D341Med (cell line): ENCODE measurements around the gene SHLD3.
"Not testable (repeated sequence)": the region's sequence is repeated elsewhere in the genome, so short reads cannot be mapped to it uniquely, and the experiment has no call there.

Source experiments
- DNase-seq: peaks from one replicate; pipeline ENCODE4 v3.0.0; 2012; ENCODE audit warnings: low spot score

SHLD3 gene

GRCh38 chr5:65624571-65625555, at the start of gene SHLD3, which contains the start of gene TRAPPC13:
Gene SHLD3 (plus strand): TSS chr5:65625027. CDS start chr5:65629588, 4,561 bp downstream.
Gene TRAPPC13 (plus strand): TSS chr5:65625027. CDS start chr5:65625061, 34 bp downstream.
- DNase-seq, result peak; percentile 78

GRCh38 chr5:65577141-65577540, 47.7 kb upstream of the SHLD3 start:
- no peak for DNase-seq

- no peak for DNase-seq
Observed at GRCh38 chr5:65588694-65589093, 36.1 kb upstream of the SHLD3 start.

GRCh38 chr5:65601761-65602160, 23.1 kb upstream of the SHLD3 start:
- DNase-seq, result not testable (repeated sequence)

GRCh38 chr5:65611524-65611923, 13.3 kb upstream of the SHLD3 start:
- no peak for DNase-seq

GRCh38 chr5:65612298-65612907, 12.4 kb upstream of the SHLD3 start:
- DNase-seq, result no peak

- DNase-seq, result no peak
Observed at GRCh38 chr5:65620021-65620420, 4.8 kb upstream of the SHLD3 start.

GRCh38 chr5:65621961-65622360, 2.9 kb upstream of the SHLD3 start:
- not testable (repeated sequence) for DNase-seq

GRCh38 chr5:65623482-65623881, 1.3 kb upstream of the SHLD3 start:
- DNase-seq, result peak; percentile 12

GRCh38 chr5:65624025-65624570, 729 bp upstream of the SHLD3 start, which contains the start of gene TRIM23:
Gene TRIM23 (minus strand): TSS chr5:65624333. CDS start chr5:65624274, 59 bp downstream.
- peak; percentile 89 for DNase-seq

- DNase-seq, result no peak
Observed at GRCh38 chr5:65625743-65626142, 916 bp downstream of the SHLD3 start.

- DNase-seq, result no peak
Observed at GRCh38 chr5:65630981-65631380, 6.2 kb downstream of the SHLD3 start.

GRCh38 chr5:65640240-65640639, 15.4 kb downstream of the SHLD3 start:
- no peak for DNase-seq

GRCh38 chr5:65646938-65647337, 22.1 kb downstream of the SHLD3 start:
- DNase-seq, result no peak

- DNase-seq, result no peak
Observed at GRCh38 chr5:65647941-65648340, 23.1 kb downstream of the SHLD3 start.

- DNase-seq, result no peak
Observed at GRCh38 chr5:65651144-65651543, 26.3 kb downstream of the SHLD3 start.

- DNase-seq, result no peak
Observed at GRCh38 chr5:65654713-65655112, 29.9 kb downstream of the SHLD3 start.

- peak; percentile 40 for DNase-seq
Observed at GRCh38 chr5:65663804-65664521, 39.1 kb downstream of the SHLD3 start.

- no peak for DNase-seq
Observed at GRCh38 chr5:65668696-65669095, 43.9 kb downstream of the SHLD3 start.

GRCh38 chr5:65672796-65673195, 48.0 kb downstream of the SHLD3 start:
- no peak for DNase-seq

GRCh38 chr5:65674749-65675148, 49.9 kb downstream of the SHLD3 start:
- DNase-seq, result no peak

GRCh38 chr5:65676056-65676455, 51.2 kb downstream of the SHLD3 start:
- not testable (repeated sequence) for DNase-seq
